GM18868 (cell line): ENCODE results near the gene FOXO1.
A peak's percentile ranks its signal among the peaks of the same experiment; 100 is the strongest.

Experiments used
- ATAC-seq: cut with Tn5 transposase; IDR thresholded peaks from one replicate; pipeline ENCODE4 v1.9.1; 2021; ENCODE audit warnings: mild to moderate bottlenecking, moderate library complexity; ENCODE audit not compliant: unreplicated experiment

FOXO1 gene

GRCh38 chr13:40611004-40611403 lies 55.4 kb downstream of the FOXO1 start:
- ATAC-seq: no peak

GRCh38 chr13:40609972-40610726 lies 56.3 kb downstream of the FOXO1 start:
- no peak for ATAC-seq

- ATAC-seq: no peak
Measured at GRCh38 chr13:40608308-40608707, 58.1 kb downstream of the FOXO1 start.

- ATAC-seq: no peak
Measured at GRCh38 chr13:40605573-40605972, 60.9 kb downstream of the FOXO1 start.

- no peak for ATAC-seq
Measured at GRCh38 chr13:40604135-40604534, 62.3 kb downstream of the FOXO1 start.

- no peak for ATAC-seq
Measured at GRCh38 chr13:40600149-40600751, 66.2 kb downstream of the FOXO1 start.

- ATAC-seq: no peak
Measured at GRCh38 chr13:40599747-40600146, 66.7 kb downstream of the FOXO1 start.

GRCh38 chr13:40599124-40599523 lies 67.3 kb downstream of the FOXO1 start:
- ATAC-seq: no peak

- ATAC-seq: no peak
Measured at GRCh38 chr13:40598569-40598968, 67.9 kb downstream of the FOXO1 start.

- no peak for ATAC-seq
Measured at GRCh38 chr13:40597735-40598365, 68.6 kb downstream of the FOXO1 start.

GRCh38 chr13:40596484-40596883 lies 70.0 kb downstream of the FOXO1 start:
- ATAC-seq: peak; percentile 34

GRCh38 chr13:40595693-40596092 lies 70.7 kb downstream of the FOXO1 start:
- no peak for ATAC-seq

- no peak for ATAC-seq
Measured at GRCh38 chr13:40592035-40592434, 74.4 kb downstream of the FOXO1 start.

GRCh38 chr13:40591091-40591490 lies 75.3 kb downstream of the FOXO1 start:
- ATAC-seq: no peak

- no peak for ATAC-seq
Measured at GRCh38 chr13:40590112-40590862, 76.2 kb downstream of the FOXO1 start.

- peak; percentile 84 for ATAC-seq
Measured at GRCh38 chr13:40589285-40590109, 76.9 kb downstream of the FOXO1 start.

GRCh38 chr13:40588101-40588500 lies 78.3 kb downstream of the FOXO1 start:
- no peak for ATAC-seq

- ATAC-seq: no peak
Measured at GRCh38 chr13:40586886-40587565, 79.4 kb downstream of the FOXO1 start.

- no peak for ATAC-seq
Measured at GRCh38 chr13:40585911-40586471, 80.5 kb downstream of the FOXO1 start.

GRCh38 chr13:40583738-40584137 lies 82.7 kb downstream of the FOXO1 start:
- no peak for ATAC-seq
